Fibroblast of pulmonary artery (primary cell): ENCODE measurements around the gene PACS2.

ENCODE experiments used
- DNase-seq: peaks from one replicate; pipeline ENCODE4 v3.0.0-alpha.2; 2010; ENCODE audit warnings: low read depth
- H3K4me3 ChIP-seq: replicated peaks from 2 replicates; pipeline ENCODE4 v1.5.1; 2011; ENCODE audit warnings: low read depth, mild to moderate bottlenecking, control low read depth, low read length, moderate library complexity
- CTCF ChIP-seq: IDR thresholded peaks from 2 replicates; pipeline ENCODE4 v1.5.1; 2011; ENCODE audit warnings: mild to moderate bottlenecking, control low read depth, low read length, inconsistent platforms; ENCODE audit errors: missing control alignments

Gene PACS2

GRCh38 chr14:105431256-105431655 lies 116.7 kb downstream of the PACS2 start:
- DNase-seq = no peak
- no peak overlapping the region for H3K4me3 ChIP-seq
- no peak for TF ChIP-seq CTCF

- H3K4me3 ChIP-seq = no peak overlapping the region
- TF ChIP-seq CTCF = no peak
- no peak for DNase-seq
These were observed 118.1 kb downstream of the PACS2 start for GRCh38 chr14:105432657-105433056.

GRCh38 chr14:105433161-105433605 lies 118.6 kb downstream of the PACS2 start:
- no peak overlapping the region for H3K4me3 ChIP-seq
- TF ChIP-seq CTCF = no peak
- no peak for DNase-seq

- no peak for DNase-seq
- TF ChIP-seq CTCF = no peak
These were observed 121.9 kb downstream of the PACS2 start for GRCh38 chr14:105436402-105436801.

GRCh38 chr14:105436891-105437722 lies 122.6 kb downstream of the PACS2 start:
- no peak for DNase-seq
- no peak for TF ChIP-seq CTCF
- H3K4me3 ChIP-seq = no peak overlapping the region

More at GRCh38 chr14:105436402-105436801, 121.9 kb downstream of the PACS2 start:
- H3K4me3 ChIP-seq = no peak overlapping the region

GRCh38 chr14:105437723-105438500 lies 123.4 kb downstream of the PACS2 start:
- DNase-seq = no peak
- no peak for TF ChIP-seq CTCF
- no peak overlapping the region for H3K4me3 ChIP-seq
